ENCODE data around the gene COL19A1.
"Not testable (repeated sequence)": the region's sequence is repeated elsewhere in the genome, so short reads cannot be mapped to it uniquely, and the experiment has no call there.

DNA sequence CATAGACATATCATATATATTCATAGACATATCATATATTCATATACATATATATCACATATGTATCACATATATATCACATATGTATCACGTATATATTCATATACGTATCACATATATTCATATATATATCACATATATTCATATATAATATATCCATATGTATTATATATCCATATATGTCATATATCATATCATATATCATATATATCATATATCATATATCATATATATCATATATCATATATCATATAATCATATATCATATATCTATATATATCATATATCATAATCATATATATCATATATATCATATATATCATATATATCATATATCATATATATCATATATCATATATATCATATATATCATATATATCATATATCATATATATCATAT, 54.7 kb downstream of the COL19A1 start:
- TF ChIP-seq SMARCA5 (IDR thresholded peaks at IDR 0.05); ZNF23 (CRISPR knock-in tag; IDR thresholded peaks at IDR 0.05); ZEB2 (IDR thresholded peaks at IDR 0.05); ZNF24 (IDR thresholded peaks at IDR 0.05); TCF7L2 (IDR thresholded peaks at IDR 0.05; ENCODE audit: low read depth, low read length); GABPA (tag; conservative IDR thresholded peaks at IDR 0.05; ENCODE audit: low read depth); ZSCAN29 (IDR thresholded peaks at IDR 0.05); CREB5 (CRISPR knock-in tag; IDR thresholded peaks at IDR 0.05): not testable (repeated sequence)
- TF ChIP-seq, protein P1, sequence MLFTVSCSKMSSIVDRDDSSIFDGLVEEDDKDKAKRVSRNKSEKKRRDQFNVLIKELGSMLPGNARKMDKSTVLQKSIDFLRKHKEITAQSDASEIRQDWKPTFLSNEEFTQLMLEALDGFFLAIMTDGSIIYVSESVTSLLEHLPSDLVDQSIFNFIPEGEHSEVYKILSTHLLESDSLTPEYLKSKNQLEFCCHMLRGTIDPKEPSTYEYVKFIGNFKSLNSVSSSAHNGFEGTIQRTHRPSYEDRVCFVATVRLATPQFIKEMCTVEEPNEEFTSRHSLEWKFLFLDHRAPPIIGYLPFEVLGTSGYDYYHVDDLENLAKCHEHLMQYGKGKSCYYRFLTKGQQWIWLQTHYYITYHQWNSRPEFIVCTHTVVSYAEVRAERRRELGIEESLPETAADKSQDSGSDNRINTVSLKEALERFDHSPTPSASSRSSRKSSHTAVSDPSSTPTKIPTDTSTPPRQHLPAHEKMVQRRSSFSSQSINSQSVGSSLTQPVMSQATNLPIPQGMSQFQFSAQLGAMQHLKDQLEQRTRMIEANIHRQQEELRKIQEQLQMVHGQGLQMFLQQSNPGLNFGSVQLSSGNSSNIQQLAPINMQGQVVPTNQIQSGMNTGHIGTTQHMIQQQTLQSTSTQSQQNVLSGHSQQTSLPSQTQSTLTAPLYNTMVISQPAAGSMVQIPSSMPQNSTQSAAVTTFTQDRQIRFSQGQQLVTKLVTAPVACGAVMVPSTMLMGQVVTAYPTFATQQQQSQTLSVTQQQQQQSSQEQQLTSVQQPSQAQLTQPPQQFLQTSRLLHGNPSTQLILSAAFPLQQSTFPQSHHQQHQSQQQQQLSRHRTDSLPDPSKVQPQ (CRISPR knock-in tag; IDR thresholded peaks at IDR 0.05; ENCODE audit: borderline replicate concordance) = not testable (repeated sequence)
- TF ChIP-seq, protein P2, sequence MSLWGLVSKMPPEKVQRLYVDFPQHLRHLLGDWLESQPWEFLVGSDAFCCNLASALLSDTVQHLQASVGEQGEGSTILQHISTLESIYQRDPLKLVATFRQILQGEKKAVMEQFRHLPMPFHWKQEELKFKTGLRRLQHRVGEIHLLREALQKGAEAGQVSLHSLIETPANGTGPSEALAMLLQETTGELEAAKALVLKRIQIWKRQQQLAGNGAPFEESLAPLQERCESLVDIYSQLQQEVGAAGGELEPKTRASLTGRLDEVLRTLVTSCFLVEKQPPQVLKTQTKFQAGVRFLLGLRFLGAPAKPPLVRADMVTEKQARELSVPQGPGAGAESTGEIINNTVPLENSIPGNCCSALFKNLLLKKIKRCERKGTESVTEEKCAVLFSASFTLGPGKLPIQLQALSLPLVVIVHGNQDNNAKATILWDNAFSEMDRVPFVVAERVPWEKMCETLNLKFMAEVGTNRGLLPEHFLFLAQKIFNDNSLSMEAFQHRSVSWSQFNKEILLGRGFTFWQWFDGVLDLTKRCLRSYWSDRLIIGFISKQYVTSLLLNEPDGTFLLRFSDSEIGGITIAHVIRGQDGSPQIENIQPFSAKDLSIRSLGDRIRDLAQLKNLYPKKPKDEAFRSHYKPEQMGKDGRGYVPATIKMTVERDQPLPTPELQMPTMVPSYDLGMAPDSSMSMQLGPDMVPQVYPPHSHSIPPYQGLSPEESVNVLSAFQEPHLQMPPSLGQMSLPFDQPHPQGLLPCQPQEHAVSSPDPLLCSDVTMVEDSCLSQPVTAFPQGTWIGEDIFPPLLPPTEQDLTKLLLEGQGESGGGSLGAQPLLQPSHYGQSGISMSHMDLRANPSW (CRISPR knock-in tag; IDR thresholded peaks at IDR 0.05) = not testable (repeated sequence)
